Right renal pelvis (tissue), 4 donors: ENCODE results near the gene CACNA1S. TPM values are rescaled to one million over a fixed set of nuclear protein-coding genes. Genes with fewer than 3 reads are reported as not detected.

Experiments used
- DNase-seq, 4 donors: peaks; one replicate each; pipeline ENCODE4 v3.0.0-alpha.2; 2013; ENCODE audit warnings: low read depth in 4 of 4, low spot score in 3 of 4, missing footprints in 1 of 4
- polyA plus RNA-seq, 4 donors: library from polyadenylated mRNA; unstranded; fragments of 120-200 nt; gene quantifications; one replicate each; pipeline ENCODE4 v1.2.1, GENCODE V29; 2013; ENCODE audit not compliant: insufficient read length in 4 of 4

Gene CACNA1S
- polyA plus RNA-seq, 4 donors: 0.37 to 0.51 (median 0.45) TPM

DNA sequence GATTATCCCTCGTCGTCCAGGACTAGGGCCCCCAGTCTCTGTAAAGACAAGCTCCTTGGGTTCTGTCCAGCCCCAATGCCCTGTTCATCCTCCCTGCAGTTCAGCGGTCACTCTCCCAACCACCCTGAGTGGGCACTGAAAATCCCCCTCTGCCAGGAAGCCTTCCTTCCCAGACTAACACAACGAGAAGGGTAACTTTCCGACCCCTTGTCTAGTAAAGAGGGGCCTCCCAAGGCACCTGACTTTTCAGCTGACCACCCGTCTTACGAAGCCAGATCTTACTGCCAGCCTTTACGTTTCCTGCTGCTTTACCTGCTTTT is 28.7 kb upstream of the CACNA1S start:
- DNase-seq: no peak

DNA sequence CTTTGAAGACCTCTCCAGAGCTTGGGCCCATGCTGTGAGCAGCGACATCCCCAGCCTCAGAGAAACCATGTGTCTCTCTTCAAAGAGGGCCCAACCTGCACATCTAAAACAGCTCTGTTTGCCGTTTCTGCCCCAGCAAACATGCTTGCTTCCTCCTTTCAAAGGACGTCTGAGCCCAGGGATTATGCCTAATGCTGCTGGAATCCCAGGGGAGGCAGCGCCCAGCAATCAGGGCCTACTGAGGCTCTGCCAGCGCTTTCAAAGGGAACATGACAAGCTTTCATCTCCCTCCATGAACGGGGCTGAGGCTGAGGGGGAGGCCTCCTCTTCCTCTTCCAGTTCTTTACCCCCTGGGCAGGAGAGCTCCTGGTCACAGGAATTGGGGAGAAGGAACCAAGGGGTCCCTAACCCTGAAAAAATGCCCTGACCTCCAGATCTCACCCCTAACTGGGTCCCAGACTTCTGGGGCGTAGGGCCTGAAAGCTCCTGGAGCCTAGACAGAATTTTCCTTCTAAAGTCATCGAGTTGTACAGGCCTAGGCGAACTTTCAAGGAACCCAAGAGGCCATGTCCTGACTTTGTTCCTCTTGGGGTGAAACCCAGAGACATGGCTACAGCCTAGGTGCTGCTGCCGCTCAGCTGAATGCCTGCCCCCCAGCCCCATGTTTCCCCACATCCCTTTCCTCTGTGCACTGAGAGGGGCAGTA is 28.2 kb upstream of the CACNA1S start:
- DNase-seq: no peak

DNA sequence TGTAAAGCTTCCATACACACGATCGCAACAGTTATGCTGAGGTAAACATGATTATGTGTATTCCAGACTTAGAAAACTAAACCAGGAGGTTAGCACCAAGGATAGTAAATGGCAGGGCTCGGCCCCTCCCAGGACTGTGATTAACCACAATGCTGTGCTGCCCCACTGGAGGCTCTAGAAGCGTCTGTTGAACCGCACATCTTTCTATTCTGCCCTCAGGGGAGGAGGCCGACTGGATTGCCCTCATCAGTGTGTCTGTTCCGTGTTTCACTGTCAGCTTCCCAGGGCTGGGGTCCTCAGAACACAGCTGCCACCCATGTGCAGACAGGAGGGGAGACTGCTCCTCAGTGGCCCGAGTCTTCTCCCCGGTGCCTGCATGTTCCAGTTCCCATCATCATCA is 27.5 kb upstream of the CACNA1S start:
- no peak for DNase-seq

DNA sequence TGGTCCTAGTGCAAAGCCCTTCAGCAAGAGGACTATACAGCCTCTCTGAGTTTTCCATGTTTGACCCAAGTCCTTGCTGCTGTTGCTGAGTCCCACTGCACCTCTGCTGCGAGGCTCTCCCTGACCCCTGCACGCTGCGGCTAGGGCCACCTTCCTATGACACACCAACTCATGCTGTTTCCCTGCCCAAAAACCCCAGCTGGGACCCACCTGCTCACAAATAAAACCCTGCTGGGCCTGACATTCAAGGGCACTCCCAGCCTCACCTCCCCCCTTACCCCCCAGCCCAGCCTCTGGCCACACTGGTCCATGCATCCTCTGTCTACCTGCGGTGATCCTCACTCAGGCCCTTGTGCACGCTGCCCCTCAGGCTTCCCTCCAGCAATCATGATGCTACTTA is 27.1 kb upstream of the CACNA1S start:
- no peak for DNase-seq

DNA sequence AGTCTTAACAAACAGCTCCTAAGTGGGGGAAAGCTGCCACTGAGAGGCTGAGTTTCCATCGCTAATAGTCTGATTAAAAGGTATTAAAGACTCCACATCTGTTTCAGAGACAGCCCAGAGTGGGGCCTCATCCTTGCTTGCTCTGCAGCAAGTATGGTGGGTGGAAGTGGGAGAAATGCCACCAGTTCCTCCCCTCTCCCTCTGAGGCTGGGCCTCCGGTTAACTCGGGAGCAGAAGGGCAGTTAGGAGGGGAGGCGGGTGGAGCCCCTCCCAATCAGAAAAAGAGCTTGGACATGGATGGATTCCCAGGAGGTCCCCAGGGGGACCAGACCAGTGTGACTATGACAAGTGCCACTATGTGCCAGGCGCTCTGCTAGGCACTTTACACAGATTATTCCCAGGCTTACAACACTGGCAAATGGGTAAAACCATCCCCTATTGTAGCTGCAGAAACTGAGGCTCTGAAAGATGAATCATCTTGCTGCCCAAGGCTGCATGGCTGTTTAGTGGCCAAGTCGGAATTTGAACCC is 26.1 kb upstream of the CACNA1S start:
- DNase-seq: no peak

DNA sequence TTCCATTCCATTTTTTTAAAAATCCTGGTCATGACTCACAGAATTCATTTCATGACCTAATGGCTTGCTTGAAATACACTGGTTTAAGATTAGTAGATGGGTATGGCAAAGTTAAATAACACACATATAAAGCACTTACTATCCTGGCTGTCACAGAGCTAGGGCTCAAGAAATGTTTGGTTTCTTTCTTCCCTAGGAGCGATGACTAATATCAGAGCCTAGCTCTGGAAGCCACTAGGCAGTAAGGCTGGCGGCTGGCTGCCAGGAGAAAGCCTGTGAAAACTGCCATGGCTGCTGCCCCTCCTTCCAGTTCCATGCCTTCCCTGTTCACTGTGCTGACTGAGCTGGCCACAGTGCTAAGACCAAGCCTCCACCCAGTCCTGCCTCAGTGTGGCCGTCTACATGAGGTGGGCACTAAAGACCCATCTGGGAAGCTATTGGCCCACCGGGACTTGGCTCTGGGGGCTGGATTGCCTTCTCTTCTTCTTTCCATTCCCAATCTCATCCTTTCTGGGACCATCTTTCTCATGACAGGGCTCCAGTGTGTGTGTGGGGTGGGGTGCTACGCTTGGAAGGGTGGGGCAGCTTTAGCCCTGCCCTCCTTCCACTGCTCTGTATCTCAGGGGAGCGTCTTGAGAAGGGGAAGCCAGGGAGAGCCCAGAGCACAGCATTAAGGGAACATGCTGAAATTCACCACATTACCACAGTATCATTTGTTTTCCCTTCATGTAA is 25.5 kb upstream of the CACNA1S start:
- no peak for DNase-seq

DNA sequence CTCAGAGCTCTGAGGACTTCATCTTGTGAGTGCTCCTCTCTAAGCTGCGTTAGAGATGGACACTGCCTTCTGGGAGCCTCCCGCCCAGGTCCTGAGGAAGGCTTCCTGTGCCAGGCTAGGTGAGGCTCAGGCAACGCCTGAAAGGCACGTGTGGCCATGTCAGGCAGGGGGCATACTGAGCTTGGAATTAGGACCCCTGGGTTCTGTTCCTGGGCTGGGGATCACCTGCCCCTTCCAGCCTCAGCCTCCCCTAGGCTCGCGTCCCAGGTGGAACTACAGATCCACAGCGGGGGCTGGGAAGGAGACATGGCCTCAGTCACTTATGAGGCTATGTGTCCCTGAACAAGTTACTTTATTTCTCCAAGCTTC is 24.8 kb upstream of the CACNA1S start:
- no peak for DNase-seq

DNA sequence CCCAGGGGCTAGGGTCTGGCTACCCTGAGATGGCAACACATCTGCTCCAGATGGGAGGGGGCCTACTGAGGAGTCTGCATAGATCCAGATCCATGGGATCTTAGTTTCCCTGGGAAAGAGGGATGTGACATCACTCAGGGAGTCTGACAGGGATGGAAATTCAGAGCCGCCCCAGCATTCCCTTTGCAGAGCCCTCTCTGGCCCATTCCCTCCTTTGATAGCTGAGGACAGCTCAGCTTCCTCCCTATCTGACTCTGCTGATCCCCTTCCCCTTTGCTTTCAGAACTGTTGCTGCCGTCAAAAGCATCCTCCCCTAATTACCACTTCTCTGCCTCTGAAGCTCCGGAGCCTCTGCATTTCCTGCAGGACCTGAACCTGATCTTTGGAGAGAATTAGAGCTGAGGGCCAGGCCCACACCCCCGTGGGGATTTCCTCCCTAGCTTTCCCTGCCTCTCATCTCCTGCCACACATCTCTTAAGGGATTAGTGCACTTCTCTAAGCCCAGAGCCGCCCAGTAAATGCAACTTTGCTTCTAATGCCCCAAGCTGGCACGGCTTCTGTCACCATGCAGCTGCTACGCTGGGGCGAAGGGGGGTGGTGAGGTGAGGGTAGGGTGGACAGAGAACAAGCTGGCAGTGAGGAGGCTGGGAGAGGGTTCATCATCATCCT is 24.3 kb upstream of the CACNA1S start:
- no peak for DNase-seq

DNA sequence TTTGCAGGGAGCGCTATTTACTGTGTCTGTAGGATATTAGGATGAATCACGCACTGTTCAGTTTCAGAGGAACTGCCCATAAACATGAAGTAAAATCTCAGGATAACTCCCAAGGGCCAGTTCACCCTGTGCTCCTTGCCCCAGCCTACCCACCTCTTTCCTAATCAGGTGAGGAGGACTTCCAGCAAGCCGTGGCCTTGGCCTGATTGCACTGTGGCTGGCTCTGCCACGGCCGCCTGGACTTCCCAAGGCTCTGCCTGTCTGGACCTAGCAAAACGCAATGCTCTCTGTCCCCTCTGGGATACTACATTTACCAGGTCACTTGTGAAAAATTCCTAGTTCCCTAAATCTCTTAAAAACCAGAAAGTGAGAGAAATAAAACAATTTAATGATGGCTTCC is 22.2 kb upstream of the CACNA1S start:
- DNase-seq: no peak

DNA sequence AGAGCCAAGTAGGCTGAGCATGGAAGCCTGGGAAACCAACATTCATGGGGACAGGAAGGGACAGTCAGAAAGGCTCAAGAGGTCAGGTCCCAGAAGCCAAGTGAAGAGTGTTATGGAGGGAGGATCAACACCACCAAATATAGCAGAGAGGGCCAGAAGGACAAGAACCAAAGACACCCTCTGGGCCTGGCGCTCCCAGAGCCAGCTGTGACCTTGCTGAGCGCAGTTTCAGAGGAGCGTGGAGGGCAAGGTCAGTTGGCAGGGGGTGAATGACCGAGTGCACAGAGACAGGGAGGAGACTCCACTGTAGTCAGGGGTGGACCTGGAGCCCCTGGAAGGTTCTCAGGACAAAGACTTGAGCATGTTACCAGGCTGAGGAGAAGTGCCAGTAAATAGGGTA is 19.2 kb upstream of the CACNA1S start:
- DNase-seq: no peak

DNA sequence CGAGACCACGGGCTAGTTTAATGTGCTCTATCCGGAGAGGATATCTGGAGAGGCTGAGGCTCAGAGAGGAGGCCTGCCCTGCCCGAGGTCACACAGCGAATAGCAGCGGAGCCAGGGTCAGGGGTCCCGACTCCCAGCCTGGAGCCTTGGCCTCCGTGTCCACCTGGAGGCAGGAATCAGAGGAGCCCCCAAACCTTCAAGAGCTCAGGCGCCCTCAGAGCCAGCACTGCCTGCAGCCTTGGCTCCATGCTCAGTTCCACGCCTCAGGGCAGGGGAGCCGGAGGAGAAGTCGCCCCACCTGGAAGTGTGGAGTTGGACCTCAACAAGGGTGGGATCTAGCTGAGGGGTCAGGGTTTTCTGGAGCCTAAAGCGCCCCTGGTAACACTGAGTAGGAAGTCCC is 16.7 kb upstream of the CACNA1S start:
- no peak for DNase-seq

DNA sequence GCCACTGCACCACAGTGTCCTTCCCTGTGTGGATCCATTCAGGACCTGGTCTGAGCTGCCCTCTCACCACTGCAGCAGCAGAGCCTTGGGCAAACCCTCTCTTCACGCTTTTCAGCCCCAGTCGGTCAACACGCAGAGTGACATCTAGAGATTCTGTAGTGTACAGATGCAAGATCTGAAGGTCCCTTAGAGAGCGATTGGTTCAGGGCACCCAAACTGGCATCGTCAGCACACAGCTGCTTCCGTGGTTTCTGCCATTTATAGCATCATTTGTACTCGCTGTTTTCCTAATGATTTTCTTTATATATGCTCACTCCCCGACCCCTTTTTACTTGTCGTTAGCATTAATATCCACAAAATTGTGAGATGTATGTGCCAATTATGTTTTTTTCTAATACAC is 16.2 kb upstream of the CACNA1S start:
- DNase-seq: no peak

DNA sequence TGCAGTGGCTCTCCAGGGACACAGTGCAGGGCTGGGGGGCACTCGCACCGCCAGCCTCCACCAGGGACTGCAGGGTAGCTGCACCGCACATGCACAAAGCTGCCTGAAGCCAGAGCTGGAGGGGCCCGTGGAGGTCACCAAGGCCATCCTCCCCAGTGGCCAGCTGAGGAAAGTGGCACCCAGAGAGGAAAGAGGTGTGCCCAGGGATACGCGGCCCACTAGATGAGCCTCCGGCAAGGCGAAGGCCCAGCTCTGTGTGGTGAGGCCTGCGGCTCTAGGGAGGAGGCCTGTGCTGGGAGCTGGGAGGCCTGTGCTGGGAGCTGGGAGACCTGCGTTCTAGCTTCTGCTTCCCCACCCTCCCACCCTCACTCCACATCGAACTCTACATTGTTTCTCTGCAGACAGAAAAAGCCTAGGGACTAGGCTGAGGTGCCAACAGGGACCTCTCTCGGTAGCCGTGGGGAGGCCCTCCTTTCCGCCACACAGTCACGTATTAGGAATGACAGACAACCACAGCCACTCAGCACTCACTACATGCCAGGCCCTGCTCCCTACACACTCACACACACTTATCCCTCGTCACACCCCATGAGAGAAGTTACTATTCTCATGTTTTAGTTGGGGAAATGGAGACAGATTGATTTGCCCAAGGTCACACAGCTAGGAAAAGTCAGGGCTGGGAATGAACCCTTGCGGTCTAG is 15.7 kb upstream of the CACNA1S start:
- no peak for DNase-seq

DNA sequence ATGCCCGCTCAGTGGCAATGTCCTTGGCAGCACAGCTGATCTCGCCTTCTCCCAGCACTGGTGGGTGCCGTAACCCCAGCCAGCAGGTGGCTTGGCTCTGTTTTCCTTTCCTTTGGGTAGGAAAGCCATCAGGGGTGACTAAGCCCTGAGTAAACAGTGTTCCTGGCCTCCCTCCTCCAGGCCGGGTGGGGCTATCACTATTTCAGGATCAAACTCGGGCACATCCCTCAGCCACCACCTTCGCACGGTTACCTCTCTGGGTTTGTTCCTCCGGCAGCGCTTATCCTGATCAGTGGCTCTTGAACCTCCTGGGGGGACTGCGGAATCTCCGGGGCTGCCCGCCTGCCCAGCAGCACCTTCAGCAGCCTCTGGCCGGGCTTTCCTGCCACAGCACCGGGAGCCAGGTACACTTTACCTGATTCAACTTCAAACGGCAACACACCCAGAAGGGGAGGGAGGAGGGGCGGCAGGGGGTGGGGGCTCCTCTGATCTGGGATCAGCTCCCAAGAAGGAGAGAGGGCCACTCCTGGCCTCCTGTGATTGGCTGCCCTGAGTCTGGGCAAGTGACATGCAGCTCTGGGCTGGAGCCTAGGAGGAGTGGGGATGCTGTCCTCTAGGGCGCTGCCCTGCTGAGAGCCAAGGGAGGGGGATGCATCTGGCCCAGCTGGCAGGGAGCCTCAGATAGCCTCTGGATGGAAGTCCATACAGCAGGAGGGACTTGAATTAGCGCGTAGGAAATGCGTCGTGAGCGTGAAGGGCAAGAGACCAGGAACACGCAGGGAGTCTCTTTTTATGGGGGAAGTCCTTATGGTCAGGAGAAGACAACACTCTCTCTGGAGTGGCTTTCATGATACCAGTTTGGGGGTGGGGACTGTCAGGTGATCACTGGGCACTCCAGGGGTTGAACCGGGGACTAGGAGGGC is 14.9 kb upstream of the CACNA1S start, which contains the start of gene ASCL5:
ASCL5 (minus strand) TSS at position 353 of the 923 bp plus-strand sequence. CDS start 11,812 bp downstream, outside the sequence.
- no peak for DNase-seq

DNA sequence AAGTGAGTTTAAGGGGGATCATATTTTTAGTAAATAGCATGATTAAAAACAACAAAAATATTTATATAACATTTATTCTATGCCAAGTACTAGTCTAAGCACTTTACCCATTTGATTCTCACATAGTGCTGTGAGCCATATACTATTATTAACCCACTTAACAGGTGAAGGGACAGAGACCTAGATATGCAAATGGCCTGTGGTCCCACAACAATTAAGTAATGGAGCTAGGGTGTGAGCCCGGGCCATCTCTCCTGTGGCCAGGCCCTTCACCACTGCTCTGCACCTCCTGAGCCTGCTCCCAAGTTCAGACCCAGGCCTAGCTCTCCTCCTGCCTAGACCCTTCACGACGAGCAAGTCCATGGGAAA is 14.2 kb upstream of the CACNA1S start:
- DNase-seq: no peak

DNA sequence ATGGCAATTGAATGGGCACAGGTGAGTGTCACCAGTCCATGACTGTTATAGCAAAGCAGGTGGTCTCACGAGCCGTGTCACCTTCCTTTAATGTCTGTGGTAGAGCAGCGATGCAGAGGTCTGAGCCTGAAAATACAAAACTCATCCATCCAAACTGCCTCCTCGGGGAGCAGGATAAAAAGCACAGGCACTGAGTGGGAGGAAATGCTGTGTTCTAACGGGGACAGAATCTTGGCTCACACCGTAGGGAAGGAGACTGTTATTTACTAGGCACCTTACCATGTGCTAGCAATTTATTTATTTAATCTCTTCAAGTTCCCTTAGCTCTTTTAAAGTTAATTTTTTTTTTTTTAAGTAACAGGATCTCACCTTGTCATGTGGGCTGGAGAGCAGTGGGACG is 13.6 kb upstream of the CACNA1S start:
- DNase-seq: no peak

DNA sequence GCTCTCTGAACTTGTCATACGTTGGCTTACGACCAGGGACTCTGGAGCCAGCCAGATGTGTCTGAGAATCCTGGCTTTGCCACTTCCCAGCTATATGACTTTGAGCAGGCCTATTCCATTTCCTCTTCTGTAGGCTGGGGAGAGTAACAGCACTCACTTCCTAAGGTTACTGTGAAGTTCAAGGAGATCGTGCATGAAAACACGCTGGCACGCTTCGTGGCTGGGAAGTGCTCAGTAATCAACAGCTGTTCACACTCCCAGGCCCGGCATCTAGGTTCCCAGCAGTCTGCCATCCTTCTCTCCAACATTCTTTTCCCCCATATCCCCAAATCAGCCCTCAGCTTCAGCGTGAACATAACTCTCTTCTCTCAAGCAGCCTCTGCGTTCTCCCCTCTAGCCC is 12.8 kb upstream of the CACNA1S start:
- DNase-seq: no peak

DNA sequence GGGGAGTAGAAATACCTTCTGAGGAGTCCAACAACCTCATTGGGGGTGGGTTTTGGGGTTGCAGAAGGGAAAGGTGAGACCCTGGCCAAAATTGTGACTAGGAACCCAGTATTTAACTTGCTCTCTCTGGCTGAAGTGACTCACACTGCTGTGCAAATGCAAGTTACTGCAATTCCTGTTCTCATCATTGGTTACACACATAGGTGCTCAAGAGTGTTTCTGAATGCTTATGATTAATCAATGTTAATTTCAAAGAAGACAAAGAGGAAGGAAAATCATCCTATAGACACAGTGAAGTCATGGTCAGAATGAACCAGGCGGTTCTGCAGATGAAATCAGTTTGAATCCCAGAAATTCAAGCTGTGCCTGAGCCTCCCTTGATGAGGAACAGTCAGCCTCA is 11.6 kb upstream of the CACNA1S start:
- DNase-seq: no peak

DNA sequence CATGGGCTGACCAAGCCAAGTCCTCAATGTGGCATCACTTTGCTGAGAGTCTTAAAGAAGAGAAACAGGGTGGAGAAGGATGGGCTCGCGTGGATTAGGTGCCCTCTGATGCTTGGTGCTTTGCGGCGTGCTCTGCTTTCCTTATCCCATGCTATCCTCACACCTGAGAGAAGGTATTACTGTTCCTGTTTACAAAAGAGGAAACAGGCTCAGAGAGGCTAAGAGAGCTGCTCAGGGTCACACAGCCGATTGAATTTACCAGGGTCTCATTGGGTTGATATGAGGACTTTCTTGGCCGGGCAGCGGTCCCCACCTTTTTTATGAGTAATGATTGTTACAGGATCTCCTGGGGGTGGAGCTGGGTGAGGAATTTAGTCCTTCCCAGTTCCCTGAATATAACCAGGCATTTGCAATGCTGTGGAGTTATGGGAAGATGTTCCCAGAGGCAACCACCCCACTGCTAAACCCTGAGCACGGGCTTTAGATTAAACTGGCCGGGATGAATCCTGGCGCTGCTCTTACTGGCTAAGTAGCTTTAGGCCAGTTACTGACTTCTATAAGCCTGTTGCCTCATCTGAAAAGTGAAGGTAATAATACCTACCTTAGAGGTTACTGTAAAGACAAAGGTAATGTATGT is 10.2 kb upstream of the CACNA1S start:
- no peak for DNase-seq
